Esophagus squamous epithelium (tissue), 5 donors: ENCODE data around the gene CDH20. TPM values are rescaled to one million over a fixed set of nuclear protein-coding genes. Genes with fewer than 3 reads are reported as not detected.

Experiments
- DNase-seq: peaks from one replicate; lab custom pipeline; 2025; lab: John Stamatoyannopoulos, UW
- H3K27ac ChIP-seq, 4 donors: fragments of 200-600 bp; sonication (generic); one replicate each; pipeline ENCODE4 v1.5.1; 2016 to 2019; ENCODE audit warnings: mild to moderate bottlenecking in 1 of 4
- H3K27me3 ChIP-seq, 4 donors: fragments of 200-600 bp; sonication (generic); 1 replicate in 3 of 4; 2 replicates in 1 of 4; pipeline versions ENCODE4 v1.5.1 to v1.6.0; 2017 to 2021; ENCODE audit warnings: antibody characterized with exemption in 1 of 4
- H3K36me3 ChIP-seq, 3 donors: fragments of 200-600 bp; sonication (generic); one replicate each; pipeline ENCODE4 v1.5.1; 2016 to 2019
- H3K4me1 ChIP-seq, 3 donors: fragments of 200-600 bp; sonication (generic); one replicate each; pipeline ENCODE4 v1.5.1; 2017 to 2019
- H3K4me3 ChIP-seq, 4 donors: fragments of 200-600 bp; sonication (generic); 1 replicate in 3 of 4; 2 replicates in 1 of 4; pipeline ENCODE4 v1.5.1; 2016 to 2019; ENCODE audit warnings: mild to moderate bottlenecking in 2 of 4, moderate library complexity in 1 of 4
- H3K9me3 ChIP-seq, 3 donors: fragments of 200-600 bp; sonication (generic); one replicate each; pipeline ENCODE4 v1.5.1; 2016 to 2019
- CTCF ChIP-seq, 6 experiments: fragments of 450-650 bp in 4 of 6; fragments of 200-600 bp in 2 of 6; sonication (generic) in 2 of 6; IDR thresholded peaks; one replicate each; pipeline ENCODE4 v1.5.1; 2016 to 2019; ENCODE audit warnings: antibody characterized with exemption in 6 of 6, mild to moderate bottlenecking in 4 of 6, moderate library complexity in 4 of 6
- POLR2A ChIP-seq, 4 donors: fragments of 450-650 bp; IDR thresholded peaks; one replicate each; pipeline ENCODE4 v1.6.1; 2017; ENCODE audit warnings: antibody characterized with exemption in 4 of 4, mild to moderate bottlenecking in 4 of 4, moderate library complexity in 3 of 4
- WGBS, 2 donors: methylation state at CpG; one replicate each; pipeline ENCODE4 v1.1.5; 2018; 5-methylcytosine and 5-hydroxymethylcytosine counted together
- intact Hi-C: fragments of 100-400 bp; cut with DNase I; formaldehyde crosslinking; loops from one replicate; pipeline ENCODE4 v1.15.0; 2022
- total RNA-seq, 4 donors: library from RNA; depleted of rRNA; stranded (reverse); fragments of >200 nt; gene quantifications; one replicate each; pipeline ENCODE4 v1.1.0, GENCODE V29; 2016
- donor health status: DM: yes; HTN: yes; CAD: no.

CDH20 gene
- total RNA-seq, 4 donors from 2014 or later = 0.23 to 3.4 TPM; not detected in 2

DNA sequence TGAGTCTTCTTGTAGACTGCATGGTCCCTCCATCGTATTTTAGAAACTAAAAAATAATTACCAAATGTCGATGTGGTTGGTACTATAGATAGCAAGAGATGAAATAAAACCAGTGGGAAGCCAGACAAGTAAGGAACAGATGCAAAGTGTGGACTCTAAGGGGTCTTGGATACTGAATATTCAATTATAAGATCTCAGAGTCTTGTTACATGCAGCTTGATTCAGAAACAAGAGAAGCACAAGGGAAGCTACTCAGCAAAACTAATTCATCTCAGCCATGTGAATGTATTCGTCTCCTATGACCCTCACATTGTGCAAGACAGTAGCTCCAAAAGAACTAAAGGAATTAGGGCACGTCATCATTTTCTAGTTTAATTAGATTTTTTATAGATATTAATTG is 80.9 kb downstream of the CDH20 start:
- 76 to 84% methylated on average over 4 of the region's 4 CpGs for WGBS, 2 donors

GRCh38 chr18:61419763-61420162 is 86.5 kb downstream of the CDH20 start:
- no peaks in the 10 kb centered on the region for H3K4me1 ChIP-seq
- no peaks in the 10 kb centered on the region for H3K27me3 ChIP-seq
- TF ChIP-seq CTCF (IDR thresholded peaks at IDR 0.05) (no peak), POLR2A (IDR thresholded peaks at IDR 0.05) (no peak)
- H3K36me3 ChIP-seq = no peaks in the 10 kb centered on the region
- 83 to 90% methylated on average over 1 of the region's 1 CpG for WGBS, 2 donors
- H3K27ac ChIP-seq = no peak overlapping the region
- DNase-seq = no peak
- H3K9me3 ChIP-seq = no peaks in the 10 kb centered on the region
- intact Hi-C loops = no loop called here
- no peak overlapping the region for H3K4me3 ChIP-seq

More for the DNA sequence above, 80.9 kb downstream of the CDH20 start:
- Histone ChIP-seq H3K9me3 (no peaks in the 10 kb centered on the region), H3K4me3 (no peak overlapping the region), H3K36me3 (no peaks in the 10 kb centered on the region), H3K27ac (no peak overlapping the region), H3K27me3 (no peaks in the 10 kb centered on the region), H3K4me1 (no peaks in the 10 kb centered on the region)
- intact Hi-C loops = no loop called here
- TF ChIP-seq POLR2A (IDR thresholded peaks at IDR 0.05) (no peak), CTCF (IDR thresholded peaks at IDR 0.05) (no peak)
- no peak for DNase-seq

GRCh38 chr18:61420218-61420885 is 87.1 kb downstream of the CDH20 start:
- Histone ChIP-seq H3K4me3 (no peak overlapping the region), H3K27me3 (no peaks in the 10 kb centered on the region), H3K4me1 (no peaks in the 10 kb centered on the region), H3K27ac (no peak overlapping the region), H3K36me3 (no peaks in the 10 kb centered on the region), H3K9me3 (no peaks in the 10 kb centered on the region)
- 58 to 77% methylated on average over 3 to 6 of the region's 7 CpGs for WGBS, 2 donors
- TF ChIP-seq POLR2A (IDR thresholded peaks at IDR 0.05) = no peak
- TF ChIP-seq CTCF (IDR thresholded peaks at IDR 0.05) = no peak
- intact Hi-C loops = no loop called here
- DNase-seq = no peak

- H3K27me3 ChIP-seq = no peaks in the 10 kb centered on the region
- WGBS, 2 donors = 77 to 91% methylated on average over 5 to 6 of the region's 6 CpGs
Measured at GRCh38 chr18:61426492-61427053, 93.3 kb downstream of the CDH20 start.

More at GRCh38 chr18:61426492-61427053, 93.3 kb downstream of the CDH20 start:
- H3K4me3 ChIP-seq = no peak overlapping the region
- no peak for DNase-seq
- no peaks in the 10 kb centered on the region for H3K4me1 ChIP-seq
- intact Hi-C loops = no loop called here
- no peaks in the 10 kb centered on the region for H3K36me3 ChIP-seq
- TF ChIP-seq CTCF (IDR thresholded peaks at IDR 0.05) (no peak), POLR2A (IDR thresholded peaks at IDR 0.05) (no peak)
- H3K9me3 ChIP-seq = no peaks in the 10 kb centered on the region
- no peak overlapping the region for H3K27ac ChIP-seq
